Measurements from ENCODE around the gene TWIST2.

Gene TWIST2

GRCh38 chr2:238847841-238848690, at the start of gene TWIST2:
TWIST2 (plus strand) TSS chr2:238848085; CDS start chr2:238848216, 131 bp downstream.
- H3K79me2 ChIP-seq (ENCODE audit: insufficient read depth, low read length): no peaks in the 10 kb centered on the region
- no peaks in the 10 kb centered on the region for H3K36me3 ChIP-seq (ENCODE audit: insufficient read depth, low read length)
- TF ChIP-seq CTCF (IDR thresholded peaks at IDR 0.05; ENCODE audit: low read length) (no peak), EZH2 (IDR thresholded peaks at IDR 0.05; ENCODE audit: borderline replicate concordance, low read length) (no peak)
- no peaks in the 10 kb centered on the region for H4K20me1 ChIP-seq (ENCODE audit: insufficient read depth, low read length)
- H3K27me3 ChIP-seq (ENCODE audit: insufficient read depth, low read length): no peaks in the 10 kb centered on the region
- no peak within 1 kb of the TSS for H3K9ac ChIP-seq (ENCODE audit: low read length)
- no peaks in the 10 kb centered on the region for H3K4me1 ChIP-seq (ENCODE audit: insufficient read depth, low read length, severe bottlenecking)
- no peaks in the 10 kb centered on the region for H3F3A ChIP-seq (ENCODE audit: insufficient read depth, low read length)
- H3K27ac ChIP-seq (ENCODE audit: low read depth, low read length, poor library complexity, severe bottlenecking): no peak within 1 kb of the TSS
- no peak within 1 kb of the TSS for H3K4me2 ChIP-seq (ENCODE audit: low read length)
- H3K4me3 ChIP-seq (ENCODE audit: low read depth, low read length, poor library complexity, severe bottlenecking): no peak within 1 kb of the TSS
- H3K9me3 ChIP-seq (ENCODE audit: low read length): no peaks in the 10 kb centered on the region
- H2AFZ ChIP-seq (ENCODE audit: low read length): no peak within 1 kb of the TSS
- H3K9me2 ChIP-seq (ENCODE audit: low read depth, low read length): no peaks in the 10 kb centered on the region

GRCh38 chr2:238801791-238802190, 46.1 kb upstream of the TWIST2 start:
- H3K36me3 ChIP-seq (ENCODE audit: insufficient read depth, low read length): no peaks in the 10 kb centered on the region
- no peaks in the 10 kb centered on the region for H3K4me1 ChIP-seq (ENCODE audit: insufficient read depth, low read length, severe bottlenecking)
- no peak overlapping the region for H3K27ac ChIP-seq (ENCODE audit: low read depth, low read length, poor library complexity, severe bottlenecking)
- no peaks in the 10 kb centered on the region for H3K9me2 ChIP-seq (ENCODE audit: low read depth, low read length)
- no peak overlapping the region for H3K4me2 ChIP-seq (ENCODE audit: low read length)
- H2AFZ ChIP-seq (ENCODE audit: low read length): no peak overlapping the region
- no peak overlapping the region for H3K4me3 ChIP-seq (ENCODE audit: low read depth, low read length, poor library complexity, severe bottlenecking)
- H4K20me1 ChIP-seq (ENCODE audit: insufficient read depth, low read length): no peaks in the 10 kb centered on the region
- H3K79me2 ChIP-seq (ENCODE audit: insufficient read depth, low read length): no peaks in the 10 kb centered on the region
- H3K9ac ChIP-seq (ENCODE audit: low read length): no peak overlapping the region
- TF ChIP-seq CTCF (IDR thresholded peaks at IDR 0.05; ENCODE audit: low read length): no peak
- TF ChIP-seq EZH2 (IDR thresholded peaks at IDR 0.05; ENCODE audit: borderline replicate concordance, low read length): no peak
- no peaks in the 10 kb centered on the region for H3K9me3 ChIP-seq (ENCODE audit: low read length)
- no peaks in the 10 kb centered on the region for H3K27me3 ChIP-seq (ENCODE audit: insufficient read depth, low read length)
- no peaks in the 10 kb centered on the region for H3F3A ChIP-seq (ENCODE audit: insufficient read depth, low read length)

GRCh38 chr2:238802957-238803356, 44.9 kb upstream of the TWIST2 start:
- TF ChIP-seq CTCF (IDR thresholded peaks at IDR 0.05; ENCODE audit: low read length) (no peak), EZH2 (IDR thresholded peaks at IDR 0.05; ENCODE audit: borderline replicate concordance, low read length) (no peak)
- Histone ChIP-seq H3K36me3 (ENCODE audit: insufficient read depth, low read length) (no peaks in the 10 kb centered on the region), H3K4me3 (ENCODE audit: low read depth, low read length, poor library complexity, severe bottlenecking) (no peak overlapping the region), H3K27ac (ENCODE audit: low read depth, low read length, poor library complexity, severe bottlenecking) (no peak overlapping the region), H3K9me3 (ENCODE audit: low read length) (no peaks in the 10 kb centered on the region), H2AFZ (ENCODE audit: low read length) (no peak overlapping the region), H3K4me1 (ENCODE audit: insufficient read depth, low read length, severe bottlenecking) (no peaks in the 10 kb centered on the region), H3K4me2 (ENCODE audit: low read length) (no peak overlapping the region), H3F3A (ENCODE audit: insufficient read depth, low read length) (no peaks in the 10 kb centered on the region), H3K9me2 (ENCODE audit: low read depth, low read length) (no peaks in the 10 kb centered on the region), H3K79me2 (ENCODE audit: insufficient read depth, low read length) (no peaks in the 10 kb centered on the region), H4K20me1 (ENCODE audit: insufficient read depth, low read length) (no peaks in the 10 kb centered on the region), H3K27me3 (ENCODE audit: insufficient read depth, low read length) (no peaks in the 10 kb centered on the region), H3K9ac (ENCODE audit: low read length) (no peak overlapping the region)

Data from OCI-LY1 (cell line).